Thoracic aorta (tissue), 2 donors: ENCODE data around the gene PASK. TPM values are rescaled to one million over a fixed set of nuclear protein-coding genes. Genes with fewer than 3 reads are reported as not detected.

Experiments
- ATAC-seq: fragments of 150-250 bp; one replicate; pipeline ENCODE4 v1.8.0; 2017; ENCODE audit warnings: low read depth; ENCODE audit not compliant: insufficient number of reproducible peaks, low FRiP score
- DNase-seq: peaks from one replicate; pipeline ENCODE4 v3.0.0-alpha.2; 2020; ENCODE audit warnings: low spot score
- H3K27ac ChIP-seq, 2 donors: fragments of 200-600 bp; sonication (generic); 1 replicate in 1 of 2; 2 replicates in 1 of 2; pipeline ENCODE4 v1.5.1; 2016; ENCODE audit warnings: mild to moderate bottlenecking in 2 of 2, moderate library complexity in 2 of 2
- H3K27me3 ChIP-seq: fragments of 200-600 bp; sonication (generic); replicated peaks from 2 replicates; pipeline ENCODE4 v1.6.0; 2016; ENCODE audit warnings: mild to moderate bottlenecking; ENCODE audit not compliant: insufficient read depth
- H3K36me3 ChIP-seq: fragments of 200-600 bp; sonication (generic); one replicate; pipeline ENCODE4 v1.5.1; 2016
- H3K4me1 ChIP-seq, 2 donors: fragments of 200-600 bp; sonication (generic); 1 replicate in 1 of 2; 2 replicates in 1 of 2; pipeline versions ENCODE4 v1.5.1 to v1.6.0; 2016; ENCODE audit warnings: low read depth in 2 of 2, mild to moderate bottlenecking in 1 of 2; ENCODE audit not compliant: control insufficient read depth in 1 of 2
- H3K4me3 ChIP-seq: fragments of 200-600 bp; sonication (generic); 2 replicates; pipeline ENCODE4 v1.5.1; 2016; ENCODE audit warnings: mild to moderate bottlenecking
- H3K9me3 ChIP-seq: fragments of 200-600 bp; sonication (generic); 2 replicates; pipeline ENCODE4 v1.5.1; 2016
- CTCF ChIP-seq: fragments of 200-600 bp; sonication (generic); IDR thresholded peaks from one replicate; pipeline ENCODE4 v1.5.1; 2019; ENCODE audit warnings: antibody characterized with exemption
- total RNA-seq, 2 donors: library from RNA; depleted of rRNA; stranded (reverse); fragments of >200 nt; gene quantifications; one replicate each; pipeline versions ENCODE4 v1.1.0 to v1.2.3, GENCODE V29; 2016

The PASK gene
- total RNA-seq, 2 donors from 2014 or later = 3.1 to 3.5 TPM

- Histone ChIP-seq H3K9me3 (no peaks in the 10 kb centered on the region), H3K4me3 (no peak overlapping the region), H3K36me3 (peaks cover 51% of the 10 kb centered on the region), H3K4me1 (no peaks in the 10 kb centered on the region), H3K27me3 (no peaks in the 10 kb centered on the region), H3K27ac (no peak overlapping the region)
- no peak for TF ChIP-seq CTCF
- ATAC-seq (no peak), DNase-seq (no peak)
Measured at GRCh38 chr2:241087420-241088268, 61.6 kb downstream of the PASK start.

DNA sequence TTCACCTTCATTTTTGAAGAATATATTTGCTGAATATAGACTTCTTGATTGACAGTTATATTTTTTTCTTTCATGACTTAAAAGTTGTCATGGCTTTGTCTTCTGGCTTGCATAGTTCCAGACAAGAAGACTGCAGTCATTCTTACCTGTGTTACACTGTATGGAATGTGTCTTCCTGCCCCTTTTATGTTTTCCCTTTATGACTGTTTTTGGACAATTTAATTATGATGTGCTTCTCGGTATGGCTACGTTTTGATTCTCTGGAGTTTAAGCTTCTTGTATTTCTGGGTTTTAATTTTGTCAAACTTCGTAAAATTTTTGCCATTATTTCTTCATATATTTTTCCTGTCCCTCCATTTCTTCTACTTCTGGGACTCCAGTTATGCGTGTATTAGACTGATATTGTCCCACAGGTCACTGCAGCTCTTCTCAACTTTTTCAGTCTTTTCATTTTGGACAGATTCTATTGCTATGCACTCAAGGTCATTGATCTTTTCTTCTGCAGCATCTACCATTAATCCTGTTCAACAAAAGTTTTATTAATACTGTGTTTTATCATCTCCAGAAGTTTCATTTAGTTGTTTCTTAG is 64.3 kb downstream of the PASK start:
- no peak for TF ChIP-seq CTCF
- Histone ChIP-seq H3K4me3 (no peak overlapping the region), H3K9me3 (no peaks in the 10 kb centered on the region), H3K36me3 (peaks cover 34% of the 10 kb centered on the region), H3K27me3 (no peaks in the 10 kb centered on the region), H3K4me1 (no peaks in the 10 kb centered on the region), H3K27ac (no peak overlapping the region)
- DNase-seq (no peak), ATAC-seq (no peak)

- DNase-seq (no peak), ATAC-seq (no peak)
- Histone ChIP-seq H3K27ac (no peak overlapping the region), H3K27me3 (no peaks in the 10 kb centered on the region), H3K36me3 (peaks cover 18% of the 10 kb centered on the region), H3K9me3 (no peaks in the 10 kb centered on the region), H3K4me1 (no peaks in the 10 kb centered on the region), H3K4me3 (no peak overlapping the region)
- no peak for TF ChIP-seq CTCF
Measured at GRCh38 chr2:241083091-241083415, 66.2 kb downstream of the PASK start.

DNA sequence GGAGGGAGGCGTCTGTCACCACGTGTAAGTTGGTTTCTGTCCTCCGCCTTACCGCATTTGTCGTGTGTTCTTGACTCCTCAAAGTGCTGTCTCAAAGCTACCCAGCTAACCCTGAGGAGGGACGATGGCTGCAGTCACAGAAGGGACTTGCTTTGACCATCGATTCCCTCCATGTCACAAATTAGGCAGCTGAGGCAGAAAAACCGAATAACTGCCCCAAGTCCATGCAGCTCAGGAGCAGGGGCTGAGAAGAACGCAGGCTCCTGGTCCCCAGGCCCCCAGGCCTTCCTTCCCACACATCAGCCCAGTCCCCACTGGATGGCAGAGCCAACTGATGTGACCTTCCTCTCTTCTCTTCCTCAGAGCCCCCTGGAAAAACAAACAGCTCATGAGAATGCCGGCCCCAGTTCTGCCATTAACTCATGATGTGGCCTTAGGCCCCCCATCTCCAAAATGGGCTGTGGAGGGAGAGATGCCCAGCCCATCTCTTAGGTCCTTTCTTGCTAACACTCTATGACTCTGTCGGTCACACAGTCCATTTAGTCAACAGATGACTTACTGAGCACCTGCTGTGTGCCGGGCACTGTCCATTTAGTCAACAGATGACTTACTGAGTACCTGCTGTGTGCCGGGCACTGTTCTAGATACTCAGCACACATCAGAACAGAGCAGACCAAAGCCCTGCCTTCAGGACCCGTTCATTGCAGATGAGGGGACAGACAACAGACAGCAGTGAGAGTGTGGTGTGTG is 66.8 kb downstream of the PASK start:
- TF ChIP-seq CTCF = no peak
- Histone ChIP-seq H3K27ac (no peak overlapping the region), H3K4me3 (no peak overlapping the region), H3K4me1 (no peaks in the 10 kb centered on the region), H3K27me3 (no peaks in the 10 kb centered on the region), H3K36me3 (peaks cover 12% of the 10 kb centered on the region), H3K9me3 (no peaks in the 10 kb centered on the region)
- ATAC-seq (no peak), DNase-seq (no peak)

DNA sequence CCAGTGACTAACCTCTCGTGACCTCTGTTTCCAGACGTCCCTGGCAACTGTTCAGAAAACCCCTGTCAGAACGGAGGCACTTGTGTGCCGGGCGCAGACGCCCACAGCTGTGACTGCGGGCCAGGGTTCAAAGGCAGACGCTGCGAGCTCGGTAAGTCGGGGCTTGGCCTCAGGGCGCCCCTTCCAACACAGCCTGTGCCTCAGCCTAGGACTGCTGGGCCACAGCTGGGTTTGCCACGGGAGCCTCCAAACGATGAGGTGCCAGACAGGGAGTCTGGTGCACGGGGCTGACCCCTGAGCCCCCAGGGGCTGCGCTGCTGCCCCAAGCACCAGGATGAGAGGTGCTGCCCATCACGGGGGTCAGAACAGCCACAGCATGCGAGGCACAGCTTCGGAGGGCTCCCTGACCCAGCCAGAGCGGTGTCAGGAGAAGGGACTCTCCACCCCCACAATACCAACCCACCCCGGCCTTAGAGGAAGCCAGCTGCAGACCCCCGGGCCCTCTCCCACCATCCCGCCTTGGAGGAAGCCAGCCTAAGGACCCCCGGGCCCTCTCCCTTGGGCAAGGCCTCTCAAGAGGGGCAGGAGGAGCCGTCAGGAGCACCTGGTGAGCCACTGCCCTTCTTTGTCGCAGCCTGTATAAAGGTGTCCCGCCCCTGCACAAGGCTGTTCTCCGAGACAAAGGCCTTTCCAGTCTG is 67.5 kb downstream of the PASK start:
- H3K27me3 ChIP-seq = no peaks in the 10 kb centered on the region
- H3K36me3 ChIP-seq = peaks cover 5% of the 10 kb centered on the region
- DNase-seq (no peak), ATAC-seq (no peak)
- no peak overlapping the region for H3K4me3 ChIP-seq
- H3K27ac ChIP-seq = no peak overlapping the region
- TF ChIP-seq CTCF = no peak
- no peaks in the 10 kb centered on the region for H3K9me3 ChIP-seq
- H3K4me1 ChIP-seq = no peaks in the 10 kb centered on the region
